HL-60 (cell line): ENCODE measurements around the gene MED10.

ENCODE experiments used
- DNase-seq, 2 experiments: peaks; one replicate each; pipeline ENCODE4 v3.0.0-alpha.2; 2010 to 2020; ENCODE audit warnings: low read depth in 1 of 2, low spot score in 1 of 2
- H3K27ac ChIP-seq: fragments of 250-450 bp; sonication (Bioruptor Pico); replicated peaks from 2 replicates; pipeline ENCODE4 v1.5.1; 2020; ENCODE audit warnings: mild to moderate bottlenecking, moderate library complexity
- H3K27me3 ChIP-seq: fragments of 250-450 bp; sonication (Bioruptor Pico); 2 replicates; pipeline ENCODE4 v1.5.1; 2021; ENCODE audit warnings: mild to moderate bottlenecking, moderate library complexity; ENCODE audit not compliant: insufficient read depth, poor library complexity, severe bottlenecking
- H3K4me3 ChIP-seq: replicated peaks from 2 replicates; pipeline ENCODE4 v1.5.1; 2011; ENCODE audit warnings: mild to moderate bottlenecking, control low read depth, low read length; ENCODE audit not compliant: insufficient read depth
- GABPA ChIP-seq: IDR thresholded peaks from 2 replicates; pipeline ENCODE4 v1.6.1; 2012; ENCODE audit warnings: low read depth
- POLR2AphosphoS5 ChIP-seq: IDR thresholded peaks from 2 replicates; pipeline ENCODE4 v1.6.1; 2012; ENCODE audit warnings: low read depth
- SPI1 ChIP-seq: IDR thresholded peaks from 2 replicates; pipeline ENCODE4 v1.6.1; 2012; ENCODE audit warnings: low read depth, mild to moderate bottlenecking, borderline replicate concordance
- TF ChIP-seq, protein P1 (sequence below): IDR thresholded peaks from 2 replicates; pipeline ENCODE4 v1.6.1; 2012; ENCODE audit warnings: low read depth; ENCODE audit not compliant: insufficient replicate concordance
- TF ChIP-seq, protein P2 (sequence below): IDR thresholded peaks from one replicate; pipeline ENCODE4 v1.5.1; 2011; ENCODE audit warnings: low read length, control low read depth, inconsistent platforms; ENCODE audit not compliant: insufficient read depth

Gene MED10

DNA sequence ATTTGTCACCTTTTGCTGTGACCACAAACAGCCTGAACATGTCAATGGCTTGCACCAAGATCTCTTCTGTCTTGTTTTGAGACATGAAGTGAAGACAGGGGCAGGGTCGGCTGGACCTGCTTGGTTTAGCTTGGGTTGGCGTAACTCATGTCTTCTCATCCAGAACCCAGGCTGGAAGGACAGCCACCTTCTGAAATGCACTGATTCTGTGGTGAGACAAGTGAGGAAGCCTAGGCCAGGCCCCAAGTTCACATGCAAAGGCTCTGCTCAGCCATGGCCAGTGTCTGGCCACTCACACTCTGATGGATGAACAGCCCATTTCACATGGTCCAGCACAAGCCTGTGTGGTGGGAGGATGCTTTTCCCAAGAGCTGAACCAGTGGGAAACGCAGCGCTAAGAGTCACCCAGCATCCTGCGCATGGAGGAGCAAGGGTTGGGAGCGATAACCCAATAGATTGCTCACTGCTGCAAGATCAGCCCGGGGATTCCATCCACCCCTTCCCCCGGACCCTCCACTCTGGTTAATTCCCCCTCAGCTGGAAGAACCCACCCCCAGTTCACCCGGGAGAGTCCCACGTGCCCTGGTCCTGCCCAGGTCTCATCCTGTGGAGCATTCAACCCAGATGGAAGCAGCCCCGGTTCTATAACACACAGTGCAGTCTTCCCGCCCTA lies 16.2 kb upstream of the MED10 start:
- Histone ChIP-seq H3K4me3 (no peak overlapping the region), H3K27me3 (no peaks in the 10 kb centered on the region), H3K27ac (no peak overlapping the region)
- DNase-seq = no peak
- TF ChIP-seq GABPA = no peak
- TF ChIP-seq, protein P1, sequence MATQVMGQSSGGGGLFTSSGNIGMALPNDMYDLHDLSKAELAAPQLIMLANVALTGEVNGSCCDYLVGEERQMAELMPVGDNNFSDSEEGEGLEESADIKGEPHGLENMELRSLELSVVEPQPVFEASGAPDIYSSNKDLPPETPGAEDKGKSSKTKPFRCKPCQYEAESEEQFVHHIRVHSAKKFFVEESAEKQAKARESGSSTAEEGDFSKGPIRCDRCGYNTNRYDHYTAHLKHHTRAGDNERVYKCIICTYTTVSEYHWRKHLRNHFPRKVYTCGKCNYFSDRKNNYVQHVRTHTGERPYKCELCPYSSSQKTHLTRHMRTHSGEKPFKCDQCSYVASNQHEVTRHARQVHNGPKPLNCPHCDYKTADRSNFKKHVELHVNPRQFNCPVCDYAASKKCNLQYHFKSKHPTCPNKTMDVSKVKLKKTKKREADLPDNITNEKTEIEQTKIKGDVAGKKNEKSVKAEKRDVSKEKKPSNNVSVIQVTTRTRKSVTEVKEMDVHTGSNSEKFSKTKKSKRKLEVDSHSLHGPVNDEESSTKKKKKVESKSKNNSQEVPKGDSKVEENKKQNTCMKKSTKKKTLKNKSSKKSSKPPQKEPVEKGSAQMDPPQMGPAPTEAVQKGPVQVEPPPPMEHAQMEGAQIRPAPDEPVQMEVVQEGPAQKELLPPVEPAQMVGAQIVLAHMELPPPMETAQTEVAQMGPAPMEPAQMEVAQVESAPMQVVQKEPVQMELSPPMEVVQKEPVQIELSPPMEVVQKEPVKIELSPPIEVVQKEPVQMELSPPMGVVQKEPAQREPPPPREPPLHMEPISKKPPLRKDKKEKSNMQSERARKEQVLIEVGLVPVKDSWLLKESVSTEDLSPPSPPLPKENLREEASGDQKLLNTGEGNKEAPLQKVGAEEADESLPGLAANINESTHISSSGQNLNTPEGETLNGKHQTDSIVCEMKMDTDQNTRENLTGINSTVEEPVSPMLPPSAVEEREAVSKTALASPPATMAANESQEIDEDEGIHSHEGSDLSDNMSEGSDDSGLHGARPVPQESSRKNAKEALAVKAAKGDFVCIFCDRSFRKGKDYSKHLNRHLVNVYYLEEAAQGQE = no peak
- TF ChIP-seq SPI1 = no peak
- TF ChIP-seq, protein P2, sequence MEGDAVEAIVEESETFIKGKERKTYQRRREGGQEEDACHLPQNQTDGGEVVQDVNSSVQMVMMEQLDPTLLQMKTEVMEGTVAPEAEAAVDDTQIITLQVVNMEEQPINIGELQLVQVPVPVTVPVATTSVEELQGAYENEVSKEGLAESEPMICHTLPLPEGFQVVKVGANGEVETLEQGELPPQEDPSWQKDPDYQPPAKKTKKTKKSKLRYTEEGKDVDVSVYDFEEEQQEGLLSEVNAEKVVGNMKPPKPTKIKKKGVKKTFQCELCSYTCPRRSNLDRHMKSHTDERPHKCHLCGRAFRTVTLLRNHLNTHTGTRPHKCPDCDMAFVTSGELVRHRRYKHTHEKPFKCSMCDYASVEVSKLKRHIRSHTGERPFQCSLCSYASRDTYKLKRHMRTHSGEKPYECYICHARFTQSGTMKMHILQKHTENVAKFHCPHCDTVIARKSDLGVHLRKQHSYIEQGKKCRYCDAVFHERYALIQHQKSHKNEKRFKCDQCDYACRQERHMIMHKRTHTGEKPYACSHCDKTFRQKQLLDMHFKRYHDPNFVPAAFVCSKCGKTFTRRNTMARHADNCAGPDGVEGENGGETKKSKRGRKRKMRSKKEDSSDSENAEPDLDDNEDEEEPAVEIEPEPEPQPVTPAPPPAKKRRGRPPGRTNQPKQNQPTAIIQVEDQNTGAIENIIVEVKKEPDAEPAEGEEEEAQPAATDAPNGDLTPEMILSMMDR = no peak
- no peak for TF ChIP-seq POLR2AphosphoS5

DNA sequence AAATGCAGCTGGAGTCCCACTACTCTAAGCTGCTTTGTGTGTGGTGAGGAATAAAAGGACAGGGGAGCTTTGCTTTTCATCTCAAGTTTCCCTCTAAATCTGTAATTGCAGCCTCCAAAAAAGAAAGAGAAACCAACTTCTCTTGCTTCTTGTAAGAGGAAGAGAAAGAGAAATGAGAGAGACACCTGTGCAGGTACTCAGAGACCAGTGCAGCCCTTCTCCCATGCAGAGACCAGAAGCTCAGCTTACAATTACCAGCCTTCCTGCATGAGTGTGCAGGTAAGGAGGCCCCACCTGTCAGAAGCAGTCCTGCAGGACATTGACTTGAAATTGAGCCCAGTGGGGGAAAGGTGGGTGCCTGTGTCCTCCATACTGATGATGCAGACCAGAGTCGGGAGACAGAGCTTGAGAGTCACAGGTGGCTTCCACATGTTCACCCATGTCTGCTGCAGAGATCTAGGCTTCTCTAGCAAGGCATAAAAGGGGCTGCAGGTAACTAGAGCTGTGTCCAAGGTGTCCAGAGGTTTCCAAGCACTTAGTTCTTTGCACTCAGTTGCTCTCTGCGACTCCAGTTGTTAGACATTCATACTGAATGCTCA lies 15.3 kb upstream of the MED10 start:
- no peak for DNase-seq
- no peak for TF ChIP-seq SPI1
- TF ChIP-seq, protein P2 = no peak
- no peak overlapping the region for H3K27ac ChIP-seq
- H3K4me3 ChIP-seq = no peak overlapping the region
- H3K27me3 ChIP-seq = no peaks in the 10 kb centered on the region

DNA sequence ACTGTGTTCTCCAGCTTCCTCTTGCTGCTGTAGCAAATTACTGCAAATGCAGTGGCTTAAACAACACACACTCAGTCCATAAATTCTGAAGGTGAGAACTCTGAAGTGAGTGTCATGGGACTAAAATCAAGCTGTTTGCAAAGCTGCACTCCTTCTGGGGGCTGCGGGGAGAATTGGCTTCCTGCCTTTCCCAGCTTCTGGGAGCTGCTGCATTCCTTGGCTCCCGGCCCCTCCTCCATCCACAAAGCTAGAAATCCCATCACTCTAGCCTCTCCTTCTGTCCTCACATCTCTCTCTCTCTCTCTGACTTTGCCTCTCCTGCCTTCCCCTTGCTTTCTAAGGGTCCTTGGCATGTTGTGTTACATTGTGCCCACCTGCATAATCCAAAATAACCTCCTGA lies 14.2 kb upstream of the MED10 start:
- H3K4me3 ChIP-seq = no peak overlapping the region
- no peaks in the 10 kb centered on the region for H3K27me3 ChIP-seq
- no peak overlapping the region for H3K27ac ChIP-seq
- TF ChIP-seq GABPA (no peak), POLR2AphosphoS5 (no peak), SPI1 (no peak)
- TF ChIP-seq, protein P2 = no peak
- TF ChIP-seq, protein P1 = no peak
- no peak for DNase-seq

DNA sequence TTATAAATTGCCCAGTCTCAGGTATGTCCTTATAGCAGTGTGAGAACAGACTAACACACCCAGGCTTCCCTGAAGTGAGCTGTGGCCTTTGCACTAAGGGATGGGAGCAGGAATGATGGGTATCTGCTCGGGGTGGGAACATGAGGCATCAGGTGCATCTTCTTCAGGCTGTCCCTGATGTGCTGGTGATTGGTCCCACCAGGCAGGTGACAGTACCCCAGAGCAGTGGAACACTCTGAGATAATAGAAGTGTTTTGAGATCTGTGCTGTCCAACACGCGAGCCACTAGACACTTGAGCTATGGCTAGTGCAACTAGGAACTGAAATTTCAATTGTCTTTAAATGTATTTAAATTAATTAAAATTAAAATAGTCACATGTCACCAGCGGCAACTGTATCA lies 12.8 kb upstream of the MED10 start:
- Histone ChIP-seq H3K4me3 (no peak overlapping the region), H3K27me3 (no peaks in the 10 kb centered on the region), H3K27ac (no peak overlapping the region)
- TF ChIP-seq, protein P1 = no peak
- TF ChIP-seq, protein P2 = no peak
- TF ChIP-seq GABPA (no peak), SPI1 (no peak), POLR2AphosphoS5 (no peak)
- DNase-seq = no peak
